HG03108 (cell line): ENCODE results near the gene CHST14.

ENCODE experiments used
- ATAC-seq: cut with Tn5 transposase; IDR thresholded peaks from one replicate; pipeline ENCODE4 v1.9.1; 2021; ENCODE audit warnings: moderate library complexity; ENCODE audit not compliant: unreplicated experiment

The CHST14 gene

GRCh38 chr15:40461958-40462357, 8.8 kb upstream of the CHST14 start:
- no peak for ATAC-seq

GRCh38 chr15:40463279-40463678, 7.5 kb upstream of the CHST14 start:
- ATAC-seq = no peak

- no peak for ATAC-seq
Observed at GRCh38 chr15:40463886-40464545, 6.8 kb upstream of the CHST14 start.

- no peak for ATAC-seq
Observed at GRCh38 chr15:40464595-40465185, 6.1 kb upstream of the CHST14 start.

- no peak for ATAC-seq
Observed at GRCh38 chr15:40465939-40466338, 4.8 kb upstream of the CHST14 start.

- ATAC-seq = no peak
Observed at GRCh38 chr15:40466426-40467260, 4.1 kb upstream of the CHST14 start.

- no peak for ATAC-seq
Observed at GRCh38 chr15:40467261-40467615, 3.5 kb upstream of the CHST14 start.

GRCh38 chr15:40468898-40469331, 1.9 kb upstream of the CHST14 start:
- no peak for ATAC-seq

GRCh38 chr15:40469776-40470390, 901 bp upstream of the CHST14 start:
- ATAC-seq = no peak

- ATAC-seq = peak; percentile 32
Observed at GRCh38 chr15:40471105-40471807, 472 bp downstream of the CHST14 start.

- no peak for ATAC-seq
Observed at GRCh38 chr15:40471808-40472150, 995 bp downstream of the CHST14 start.

- no peak for ATAC-seq
Observed at GRCh38 chr15:40472171-40472727, 1.5 kb downstream of the CHST14 start.

- ATAC-seq = no peak
Observed at GRCh38 chr15:40474581-40474980, 3.8 kb downstream of the CHST14 start.

- ATAC-seq = no peak
Observed at GRCh38 chr15:40477642-40478327, 7.0 kb downstream of the CHST14 start.

- ATAC-seq = no peak
Observed at GRCh38 chr15:40479024-40479423, 8.2 kb downstream of the CHST14 start.

- no peak for ATAC-seq
Observed at GRCh38 chr15:40481341-40482074, 10.7 kb downstream of the CHST14 start.

- ATAC-seq = no peak
Observed at GRCh38 chr15:40483919-40484318, 13.1 kb downstream of the CHST14 start.

- no peak for ATAC-seq
Observed at GRCh38 chr15:40486066-40486770, 15.4 kb downstream of the CHST14 start.
